ENCODE data around the gene ELK3. TPM values are rescaled to one million over a fixed set of nuclear protein-coding genes. Genes with fewer than 3 reads are reported as not detected.

ELK3 gene
- total and polyA plus RNA-seq, 8 donors, result 2.9 to 12.9 (median 6.1) TPM

DNA sequence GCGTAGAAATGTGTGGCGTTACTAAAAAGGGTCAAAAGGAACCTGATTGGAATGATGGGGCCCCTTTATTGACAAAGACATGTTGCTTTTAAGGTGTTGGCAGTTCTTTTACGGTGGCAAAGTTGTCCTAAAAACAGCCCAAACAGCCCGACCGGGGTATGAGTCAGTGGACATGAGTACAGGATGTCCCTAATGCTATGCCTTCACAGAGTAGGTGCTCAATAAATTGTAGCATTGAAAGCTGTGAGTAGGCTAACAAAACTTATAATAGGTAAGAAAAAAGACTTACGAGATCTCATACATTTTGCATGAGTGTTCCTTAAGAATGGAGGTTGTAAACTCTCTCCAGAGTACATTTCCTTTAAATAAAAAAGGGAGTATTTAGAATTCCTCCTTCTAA is 2.6 kb downstream of the ELK3 start:
- H3K4me3 ChIP-seq, result no peak overlapping the region
- DNase-seq, result no peak
- H3K9me3 ChIP-seq, result no peaks in the 10 kb centered on the region
- H3K4me1 ChIP-seq, result peaks cover 0 to 21% (median 0%) of the 10 kb centered on the region in 3 donors
- ATAC-seq, result no peak
- H3K27ac ChIP-seq, result no peak overlapping the region
- no peaks in the 10 kb centered on the region for H3K36me3 ChIP-seq
- TF ChIP-seq, protein P1, sequence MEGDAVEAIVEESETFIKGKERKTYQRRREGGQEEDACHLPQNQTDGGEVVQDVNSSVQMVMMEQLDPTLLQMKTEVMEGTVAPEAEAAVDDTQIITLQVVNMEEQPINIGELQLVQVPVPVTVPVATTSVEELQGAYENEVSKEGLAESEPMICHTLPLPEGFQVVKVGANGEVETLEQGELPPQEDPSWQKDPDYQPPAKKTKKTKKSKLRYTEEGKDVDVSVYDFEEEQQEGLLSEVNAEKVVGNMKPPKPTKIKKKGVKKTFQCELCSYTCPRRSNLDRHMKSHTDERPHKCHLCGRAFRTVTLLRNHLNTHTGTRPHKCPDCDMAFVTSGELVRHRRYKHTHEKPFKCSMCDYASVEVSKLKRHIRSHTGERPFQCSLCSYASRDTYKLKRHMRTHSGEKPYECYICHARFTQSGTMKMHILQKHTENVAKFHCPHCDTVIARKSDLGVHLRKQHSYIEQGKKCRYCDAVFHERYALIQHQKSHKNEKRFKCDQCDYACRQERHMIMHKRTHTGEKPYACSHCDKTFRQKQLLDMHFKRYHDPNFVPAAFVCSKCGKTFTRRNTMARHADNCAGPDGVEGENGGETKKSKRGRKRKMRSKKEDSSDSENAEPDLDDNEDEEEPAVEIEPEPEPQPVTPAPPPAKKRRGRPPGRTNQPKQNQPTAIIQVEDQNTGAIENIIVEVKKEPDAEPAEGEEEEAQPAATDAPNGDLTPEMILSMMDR (IDR thresholded peaks at IDR 0.05), result no peak
- intact Hi-C loops (cut with DNase I), result no loop called here
- WGBS, 2 donors, result 86 to 87% methylated on average over 6 of the region's 6 CpGs
- no peak for FAIRE-seq
- no peaks in the 10 kb centered on the region for H3K27me3 ChIP-seq

- DNase-seq (no peak), ATAC-seq (peak in 2 of 4 donors; percentile 15 to 53), FAIRE-seq (no peak)
- TF ChIP-seq, protein P1 (IDR thresholded peaks at IDR 0.05), result no peak
- intact Hi-C loops (cut with DNase I), result no loop called here
- Histone ChIP-seq H3K27ac (peak overlapping the region in 2 of 4 donors; percentile 44 to 56), H3K4me3 (no peak overlapping the region), H3K4me1 (peaks cover 0 to 21% (median 0%) of the 10 kb centered on the region in 3 donors), H3K9me3 (no peaks in the 10 kb centered on the region), H3K27me3 (no peaks in the 10 kb centered on the region), H3K36me3 (no peaks in the 10 kb centered on the region)
- 38 to 40% methylated on average over 3 of the region's 3 CpGs for WGBS, 2 donors
Observed at GRCh38 chr12:96197503-96198272, 3.5 kb downstream of the ELK3 start.

GRCh38 chr12:96198965-96199364 is 4.8 kb downstream of the ELK3 start:
- Histone ChIP-seq H3K27ac (no peak overlapping the region), H3K27me3 (no peaks in the 10 kb centered on the region), H3K4me3 (no peak overlapping the region), H3K36me3 (no peaks in the 10 kb centered on the region), H3K4me1 (peaks cover 0 to 21% (median 0%) of the 10 kb centered on the region in 3 donors), H3K9me3 (no peaks in the 10 kb centered on the region)
- FAIRE-seq (no peak), ATAC-seq (peak in 1 of 4 donors; percentile 30), DNase-seq (no peak)
- intact Hi-C loops (cut with DNase I), result no loop called here
- TF ChIP-seq, protein P1 (IDR thresholded peaks at IDR 0.05), result no peak

- no peak for FAIRE-seq
- H3K27me3 ChIP-seq, result no peaks in the 10 kb centered on the region
- intact Hi-C loops (cut with DNase I), result no loop called here
Observed at GRCh38 chr12:96199464-96199863, 5.3 kb downstream of the ELK3 start.

More at GRCh38 chr12:96199464-96199863, 5.3 kb downstream of the ELK3 start:
- no peak for DNase-seq
- no peak for ATAC-seq
- Histone ChIP-seq H3K4me3 (no peak overlapping the region), H3K36me3 (no peaks in the 10 kb centered on the region), H3K27ac (no peak overlapping the region), H3K4me1 (peaks cover 0 to 21% (median 0%) of the 10 kb centered on the region in 3 donors), H3K9me3 (no peaks in the 10 kb centered on the region)
- TF ChIP-seq, protein P1 (IDR thresholded peaks at IDR 0.05), result no peak

Data from pancreas (tissue), 10 donors.